ENCODE data around the gene ATP6V0D1.

Gene ATP6V0D1

DNA sequence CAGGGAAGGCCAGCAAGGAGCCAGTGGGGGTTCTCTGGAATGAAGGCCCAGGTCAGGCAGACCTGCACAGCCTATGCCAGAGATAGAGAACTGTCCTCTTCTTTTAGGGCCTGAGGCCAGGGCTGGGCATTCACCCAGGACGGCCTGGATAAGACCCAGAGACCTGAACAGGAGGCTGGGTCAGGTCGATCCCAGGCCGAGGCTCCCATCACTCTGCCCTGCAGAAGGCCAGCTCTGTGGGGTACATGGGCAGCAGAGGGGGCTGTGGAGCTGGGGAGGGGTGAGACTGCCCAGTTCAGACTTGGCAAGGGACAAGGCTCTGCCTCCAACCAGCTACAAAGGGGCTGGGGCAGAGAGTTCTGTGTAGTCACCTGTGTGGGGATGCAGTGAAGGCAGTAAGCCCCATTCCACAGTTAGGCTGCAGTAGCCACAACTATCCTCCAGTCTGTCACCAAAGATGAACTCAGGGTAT, 35.5 kb downstream of the ATP6V0D1 start:
- DNase-seq (ENCODE audit: low spot score), result no peak

DNA sequence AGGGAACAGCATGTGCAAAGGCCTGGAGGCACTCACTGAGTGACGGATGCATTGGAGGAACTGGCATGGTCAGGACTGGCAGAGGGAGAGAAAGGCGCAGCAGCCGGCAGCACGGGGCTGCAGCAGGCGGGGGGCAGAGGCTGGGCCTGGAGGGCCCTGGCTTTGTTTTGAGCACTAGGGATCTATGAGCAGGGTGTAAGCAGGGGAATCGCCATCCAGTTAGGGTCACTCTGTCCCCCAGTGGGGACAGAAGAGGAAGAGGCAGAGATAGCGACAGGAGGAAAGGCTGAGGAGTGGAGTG, 35.9 kb downstream of the ATP6V0D1 start:
- DNase-seq (ENCODE audit: low spot score), result no peak

DNA sequence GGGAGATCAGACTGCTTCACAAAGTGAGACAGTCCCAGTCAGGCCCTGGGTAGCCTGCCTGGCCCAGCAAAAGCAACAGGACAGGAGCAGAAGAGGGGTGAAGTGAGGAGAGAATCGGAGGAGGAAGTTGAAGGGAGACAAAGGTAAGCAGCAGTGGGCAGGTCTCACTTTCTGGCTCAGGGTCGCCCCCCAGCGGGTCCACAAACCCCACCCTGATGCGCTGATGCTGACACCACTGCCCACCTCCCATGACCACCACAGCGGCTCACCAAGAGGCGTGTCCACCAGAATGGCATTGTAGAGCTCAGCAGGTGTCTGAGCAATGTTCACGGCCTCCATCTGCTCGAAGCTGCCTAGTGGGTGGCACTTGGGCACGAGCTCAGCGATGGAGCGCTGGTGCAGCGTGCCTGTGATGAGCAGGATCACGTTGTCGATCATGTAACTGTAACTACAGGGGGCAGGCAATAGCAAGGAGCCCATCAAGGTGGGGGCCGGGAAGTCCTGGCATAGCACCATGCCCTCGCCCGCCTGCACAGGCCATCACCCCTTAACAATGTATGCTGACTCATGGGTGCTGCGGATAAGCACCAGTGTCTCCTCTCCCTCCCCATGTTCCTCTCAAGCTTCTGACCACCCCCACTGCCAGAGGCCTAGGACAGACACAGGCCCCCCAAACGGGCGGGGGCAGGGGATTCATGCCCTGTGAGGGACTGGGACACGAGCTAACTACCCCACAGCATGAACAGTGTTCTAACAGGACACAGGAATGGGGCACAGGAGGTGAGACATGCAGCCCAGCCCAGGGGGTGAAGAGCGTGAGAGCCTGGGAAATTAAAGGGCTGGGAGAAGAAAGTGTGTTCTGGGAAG, 36.5 kb downstream of the ATP6V0D1 start:
- no peak for DNase-seq (ENCODE audit: low spot score)

DNA sequence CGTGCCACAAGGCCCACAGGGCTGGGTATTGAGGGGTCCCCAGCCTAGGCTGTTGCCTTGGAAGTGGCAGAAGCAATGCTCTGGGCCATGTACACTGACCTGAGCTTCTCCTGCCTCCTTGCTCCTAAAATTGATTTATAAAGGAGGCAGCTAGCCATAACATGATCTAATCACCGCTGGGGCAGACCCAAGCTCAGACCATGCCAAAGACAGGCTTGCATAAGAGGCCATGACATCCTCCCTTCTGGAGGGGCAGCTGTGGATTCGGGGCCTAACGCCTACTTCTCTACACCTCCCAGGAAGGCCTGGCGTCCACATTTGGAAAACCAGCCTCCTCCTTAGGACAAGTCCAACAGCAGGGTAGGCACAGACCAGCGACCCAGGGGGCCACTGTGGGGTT, 37.7 kb downstream of the ATP6V0D1 start:
- no peak for DNase-seq (ENCODE audit: low spot score)

DNA sequence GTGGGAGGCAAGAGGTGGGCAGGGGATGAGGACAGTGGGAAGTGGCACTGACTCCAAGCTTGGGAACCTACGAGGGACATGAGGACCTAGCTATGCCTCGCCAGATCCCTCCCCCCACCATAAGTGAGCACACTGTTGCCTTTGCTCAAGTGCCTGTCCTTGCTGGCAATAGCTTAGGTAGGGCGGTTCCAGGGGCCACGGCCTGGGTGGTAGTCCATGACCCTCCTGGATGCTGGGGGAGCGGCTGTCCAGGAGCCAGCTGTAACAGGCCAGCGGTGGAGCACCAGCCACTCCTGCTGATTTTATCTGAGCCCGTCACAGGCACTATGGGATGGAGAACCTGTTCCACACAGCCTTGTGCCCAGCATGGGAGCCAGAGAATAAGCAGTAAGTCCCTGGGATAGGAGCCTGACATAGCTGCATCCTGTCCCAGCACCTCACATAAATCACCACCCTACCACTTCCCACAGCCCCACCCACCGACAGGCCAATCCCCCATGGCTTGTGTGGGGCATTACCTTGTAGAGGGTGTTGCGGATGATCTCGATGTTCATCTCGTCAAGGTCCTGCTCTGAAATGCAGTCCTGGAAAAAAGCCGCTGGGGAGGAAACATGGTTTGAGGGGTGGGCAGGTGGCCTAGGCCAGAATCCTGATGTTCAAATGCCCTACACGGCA, 38.2 kb downstream of the ATP6V0D1 start:
- no peak for DNase-seq (ENCODE audit: low spot score)

DNA sequence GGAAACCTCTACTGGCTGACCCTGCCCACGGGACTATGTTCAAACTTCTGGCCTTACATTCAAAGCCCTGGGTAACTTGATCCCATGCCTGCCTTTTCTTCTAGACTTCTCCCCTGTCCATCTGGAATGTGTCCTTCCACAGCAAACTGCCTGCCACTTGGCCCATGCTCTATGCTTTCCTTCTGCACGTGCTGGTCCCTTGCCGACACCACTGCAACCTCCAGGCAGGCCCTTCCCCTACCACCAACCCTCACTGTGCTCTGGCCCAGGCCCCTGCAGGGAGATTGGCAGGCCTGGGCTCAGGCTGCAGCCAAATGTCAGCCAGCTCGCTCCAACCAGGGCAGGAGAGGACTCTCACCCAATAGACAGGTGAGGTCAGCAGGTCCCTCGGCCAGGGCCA, 39.0 kb downstream of the ATP6V0D1 start:
- DNase-seq (ENCODE audit: low spot score), result no peak

DNA sequence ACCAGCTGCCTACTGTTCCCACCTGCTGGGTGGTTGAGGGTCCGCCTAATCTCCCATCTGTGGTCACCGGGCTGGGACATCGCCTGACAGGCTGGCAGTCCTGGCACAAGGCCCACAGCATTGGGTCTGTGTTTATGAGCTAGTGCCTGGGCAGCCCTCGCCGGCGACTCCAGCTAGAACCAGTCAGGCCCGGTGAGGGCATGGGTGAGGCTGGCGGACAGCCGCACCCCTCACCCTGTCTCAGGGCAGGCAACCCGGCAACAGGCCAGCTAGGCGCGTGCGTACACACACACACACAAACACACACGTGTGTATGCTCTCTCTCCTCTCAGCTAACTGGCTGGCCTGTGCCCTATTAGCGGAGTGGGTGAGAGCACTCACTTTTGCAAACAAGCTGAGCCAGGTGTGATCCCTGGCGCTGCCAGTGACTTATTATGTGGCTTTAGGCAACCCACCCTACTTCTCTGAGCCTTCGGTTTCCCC, 39.6 kb downstream of the ATP6V0D1 start:
- no peak for DNase-seq (ENCODE audit: low spot score)

DNA sequence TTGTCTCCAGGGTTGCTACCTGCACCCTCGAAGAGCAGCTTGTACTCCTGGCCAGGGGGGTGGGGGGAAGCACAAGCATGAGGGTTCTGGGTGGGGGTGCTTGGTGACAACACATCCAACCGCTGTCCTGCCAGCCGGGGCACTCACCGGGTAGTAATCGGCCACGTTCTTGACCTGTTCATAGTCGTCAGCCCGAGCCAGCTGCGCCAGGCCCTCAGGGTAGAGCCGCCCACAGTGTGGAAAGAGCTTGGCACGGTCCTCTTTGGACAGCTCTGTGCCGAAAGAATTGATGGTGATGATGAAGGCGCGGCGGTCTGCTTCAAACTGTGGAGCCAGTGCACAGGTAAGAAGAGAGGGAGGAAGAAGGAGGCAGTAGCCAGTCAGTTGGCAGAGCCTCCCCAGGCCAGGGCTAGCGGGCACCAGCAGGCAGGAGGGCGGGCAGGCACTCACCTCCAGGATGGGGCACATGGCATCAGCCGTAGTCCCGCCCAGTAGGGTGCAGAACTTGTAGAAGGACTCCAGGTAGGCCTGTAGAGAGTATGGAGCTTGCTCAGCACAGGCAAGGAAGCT, 42.0 kb downstream of the ATP6V0D1 start:
- DNase-seq (ENCODE audit: low spot score), result no peak

DNA sequence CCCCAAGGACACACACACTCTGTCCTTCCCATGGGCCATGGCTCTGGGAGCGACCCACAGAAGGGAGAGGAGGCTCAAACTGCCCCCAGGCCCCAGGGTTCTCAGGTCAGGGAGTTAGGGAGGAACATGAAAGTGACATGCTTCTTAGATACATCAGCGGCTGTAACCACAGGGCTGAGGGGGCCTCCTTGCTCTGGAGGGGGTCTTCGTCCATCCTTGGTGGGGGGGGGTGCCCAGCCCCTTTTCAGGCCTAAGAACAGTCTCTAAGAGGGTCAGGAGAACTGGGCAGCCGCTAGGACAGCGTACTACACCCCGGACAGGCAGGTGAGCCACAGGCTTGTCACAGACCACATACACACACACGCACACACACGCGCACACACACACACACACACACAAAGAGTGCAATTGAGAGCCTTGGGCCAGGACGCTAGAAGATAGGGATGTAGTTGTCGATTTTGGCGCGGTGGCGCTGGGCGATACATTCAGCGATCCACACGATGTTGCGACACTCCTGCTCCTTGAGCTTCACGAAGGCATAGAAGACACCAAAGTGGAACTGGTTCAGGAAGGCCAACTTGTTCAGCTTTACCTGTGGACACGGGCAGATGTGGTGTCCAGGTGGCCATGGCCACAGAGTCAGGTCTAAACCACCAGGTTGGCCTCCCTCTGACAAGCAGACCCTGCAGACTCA, 42.7 kb downstream of the ATP6V0D1 start:
- DNase-seq (ENCODE audit: low spot score), result no peak

DNA sequence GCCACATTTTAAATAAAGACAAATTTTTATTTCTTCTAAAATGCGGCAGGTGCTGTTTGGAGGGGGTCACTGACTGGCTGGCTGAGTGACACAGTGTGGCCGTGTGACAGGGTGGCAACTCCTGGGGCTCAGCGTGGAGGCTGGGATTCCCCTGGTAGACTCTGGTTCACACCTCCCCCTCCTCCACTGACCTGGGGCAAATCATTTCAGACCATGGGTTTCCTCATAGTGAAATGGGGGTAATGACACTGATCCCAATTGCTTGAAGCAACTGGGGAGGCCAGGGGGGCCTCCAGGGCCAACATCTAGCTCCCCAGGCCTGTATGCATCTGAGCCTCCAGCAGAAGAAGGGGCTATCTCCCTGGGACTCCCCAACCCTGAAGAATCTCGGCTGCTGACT, 43.4 kb downstream of the ATP6V0D1 start:
- no peak for DNase-seq (ENCODE audit: low spot score)

DNA sequence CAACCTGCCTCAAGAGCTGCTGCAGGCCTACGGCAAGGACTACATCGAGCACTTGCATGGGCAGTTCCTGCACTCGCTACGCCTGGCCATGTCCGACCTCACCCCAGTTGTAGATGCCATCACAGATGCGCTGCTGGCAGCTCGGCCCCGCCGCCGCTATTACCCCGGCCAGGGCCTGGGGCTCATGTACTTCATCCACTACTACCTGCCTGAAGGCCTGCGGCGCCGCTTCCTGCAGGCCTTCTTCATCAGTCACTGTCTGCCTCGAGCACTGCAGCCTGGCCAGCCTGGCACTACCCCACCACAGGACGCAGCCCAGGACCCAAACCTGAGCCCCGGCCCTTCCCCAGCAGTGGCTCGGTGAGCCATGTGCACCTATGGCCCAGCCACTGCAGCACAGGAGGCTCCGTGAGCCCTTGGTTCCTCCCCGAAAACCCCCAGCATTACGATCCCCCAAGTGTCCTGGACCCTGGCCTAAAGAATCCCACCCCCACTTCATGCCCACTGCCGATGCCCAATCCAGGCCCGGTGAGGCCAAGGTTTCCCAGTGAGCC, 44.2 kb downstream of the ATP6V0D1 start:
- DNase-seq (ENCODE audit: low spot score), result no peak

DNA sequence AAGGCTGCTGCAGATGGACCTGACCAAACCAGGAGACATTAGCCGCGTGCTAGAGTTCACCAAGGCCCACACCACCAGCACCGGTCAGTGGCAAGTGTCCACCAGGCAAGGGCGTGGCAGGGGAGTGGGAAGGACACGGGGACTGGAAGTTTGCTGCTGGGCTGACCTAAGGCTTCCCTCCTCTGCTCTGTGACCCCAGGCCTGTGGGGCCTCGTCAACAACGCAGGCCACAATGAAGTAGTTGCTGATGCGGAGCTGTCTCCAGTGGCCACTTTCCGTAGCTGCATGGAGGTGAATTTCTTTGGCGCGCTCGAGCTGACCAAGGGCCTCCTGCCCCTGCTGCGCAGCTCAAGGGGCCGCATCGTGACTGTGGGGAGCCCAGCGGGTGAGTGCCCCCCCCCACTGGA, 45.2 kb downstream of the ATP6V0D1 start:
- DNase-seq (ENCODE audit: low spot score), result no peak

DNA sequence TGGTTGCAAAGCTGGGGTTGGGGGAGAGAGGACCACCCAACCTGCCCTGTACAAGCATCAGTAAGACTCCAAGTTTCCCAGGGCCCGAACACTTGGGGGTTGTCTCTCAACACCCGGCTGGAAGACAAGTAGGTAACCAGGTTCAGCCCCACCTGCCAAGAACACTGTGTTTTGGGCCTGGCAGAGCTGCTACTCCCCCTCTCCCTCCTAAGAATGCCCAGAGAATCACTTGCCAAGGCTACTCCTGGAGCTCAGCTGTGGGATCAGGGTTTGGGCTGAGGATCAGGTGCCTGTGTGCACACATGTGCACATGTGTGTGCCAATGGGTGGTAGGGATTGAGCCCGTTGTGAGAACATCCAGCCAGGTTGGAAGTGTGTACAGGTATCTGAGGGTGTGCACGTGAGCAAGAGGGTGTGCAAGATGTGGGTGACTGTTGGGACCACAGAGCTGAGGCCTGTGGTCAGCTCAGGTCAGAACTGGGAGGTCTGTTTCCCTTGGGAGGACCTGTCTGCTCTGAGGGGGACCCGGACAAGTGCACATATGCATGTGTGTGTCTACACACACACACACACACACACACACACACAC, 47.7 kb downstream of the ATP6V0D1 start:
- no peak for DNase-seq (ENCODE audit: low spot score)

DNA sequence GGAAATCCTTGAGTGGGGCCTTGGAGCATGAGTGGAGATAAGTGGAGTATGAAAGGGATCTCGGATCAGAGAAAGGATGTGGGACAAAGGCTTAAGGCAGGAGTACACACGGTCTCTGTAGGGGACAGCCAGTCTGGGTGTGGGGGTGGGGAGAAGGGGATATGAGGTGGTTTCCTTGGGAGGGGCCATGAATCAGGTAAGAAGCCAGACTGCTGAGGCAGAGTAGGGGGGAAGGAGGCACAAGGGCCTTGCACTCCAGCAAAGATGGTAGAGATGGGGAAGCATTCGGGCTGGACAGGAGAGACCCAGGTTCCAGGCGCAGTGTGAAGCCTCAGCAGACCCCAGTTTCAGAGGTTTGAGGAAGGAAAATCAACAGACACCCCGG, 48.5 kb downstream of the ATP6V0D1 start:
- DNase-seq (ENCODE audit: low spot score), result no peak

DNA sequence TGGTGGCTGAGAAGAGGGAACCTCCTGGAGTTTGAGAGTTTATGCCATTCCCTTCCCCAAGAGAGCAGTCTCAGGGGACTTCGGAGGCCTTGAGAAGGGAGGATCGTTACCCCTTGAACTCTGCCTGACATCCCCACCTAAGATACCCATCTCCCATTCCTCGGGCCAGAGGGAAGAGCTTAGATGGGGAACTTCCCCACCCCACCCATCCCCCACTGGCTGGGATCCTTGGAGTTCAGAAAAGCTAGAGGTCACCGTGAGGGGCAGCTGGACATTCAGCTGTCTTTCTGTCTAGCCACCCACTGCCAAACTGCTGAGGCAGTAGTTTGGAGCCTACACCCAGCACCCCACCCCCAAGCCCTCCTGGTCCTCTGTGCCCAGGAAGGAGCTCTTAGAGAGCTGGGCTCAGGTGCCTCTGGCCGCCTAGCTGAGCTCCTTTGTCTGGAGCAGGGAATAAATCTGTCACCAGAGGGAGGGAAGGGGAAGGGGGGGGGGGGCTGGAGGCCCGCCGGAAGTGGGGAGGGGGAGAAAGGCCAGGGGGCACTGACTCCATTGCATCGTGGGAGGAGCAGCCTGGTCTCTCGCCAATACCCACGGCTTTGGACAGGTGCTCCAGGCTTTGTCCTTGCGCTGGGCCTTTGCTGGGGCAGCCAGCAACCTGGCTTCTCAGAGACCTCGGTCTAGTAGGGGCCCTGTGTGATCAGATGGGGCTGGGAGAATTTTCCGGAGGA, 49.0 kb downstream of the ATP6V0D1 start:
- DNase-seq (ENCODE audit: low spot score), result no peak

DNA sequence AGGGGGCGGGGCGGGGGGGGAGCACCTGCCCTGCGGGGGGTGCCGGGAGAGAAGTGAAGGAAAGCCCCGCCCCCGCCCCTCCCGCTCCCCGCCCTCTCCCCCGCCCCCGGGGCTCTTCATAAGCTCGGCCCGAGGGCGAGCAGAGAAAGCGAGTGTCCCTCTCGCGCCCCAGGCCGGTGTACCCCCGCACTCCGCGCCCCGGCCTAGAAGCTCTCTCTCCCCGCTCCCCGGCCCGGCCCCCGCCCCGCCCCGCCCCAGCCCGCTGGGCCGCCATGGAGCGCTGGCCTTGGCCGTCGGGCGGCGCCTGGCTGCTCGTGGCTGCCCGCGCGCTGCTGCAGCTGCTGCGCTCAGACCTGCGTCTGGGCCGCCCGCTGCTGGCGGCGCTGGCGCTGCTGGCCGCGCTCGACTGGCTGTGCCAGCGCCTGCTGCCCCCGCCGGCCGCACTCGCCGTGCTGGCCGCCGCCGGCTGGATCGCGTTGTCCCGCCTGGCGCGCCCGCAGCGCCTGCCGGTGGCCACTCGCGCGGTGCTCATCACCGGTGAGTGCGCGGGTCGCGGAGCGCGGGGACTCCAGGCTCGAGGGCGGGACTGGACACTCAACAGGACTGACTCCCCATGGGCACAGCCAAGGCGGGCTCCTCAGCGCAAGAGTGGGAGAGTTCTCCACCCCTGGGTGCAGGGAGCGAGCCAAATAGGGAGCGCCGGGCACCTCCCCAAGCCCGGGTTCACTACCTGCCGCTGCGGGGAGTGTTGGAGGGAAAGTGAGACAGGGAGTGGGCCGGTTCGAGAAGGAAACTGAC, 49.8 kb downstream of the ATP6V0D1 start, which contains the start of gene HSD11B2:
HSD11B2 (plus strand) TSS at position 145 of the 798 bp plus-strand sequence; CDS start at position 273, 128 bp downstream.
- peak; percentile 46 for DNase-seq (ENCODE audit: low spot score)

DNA sequence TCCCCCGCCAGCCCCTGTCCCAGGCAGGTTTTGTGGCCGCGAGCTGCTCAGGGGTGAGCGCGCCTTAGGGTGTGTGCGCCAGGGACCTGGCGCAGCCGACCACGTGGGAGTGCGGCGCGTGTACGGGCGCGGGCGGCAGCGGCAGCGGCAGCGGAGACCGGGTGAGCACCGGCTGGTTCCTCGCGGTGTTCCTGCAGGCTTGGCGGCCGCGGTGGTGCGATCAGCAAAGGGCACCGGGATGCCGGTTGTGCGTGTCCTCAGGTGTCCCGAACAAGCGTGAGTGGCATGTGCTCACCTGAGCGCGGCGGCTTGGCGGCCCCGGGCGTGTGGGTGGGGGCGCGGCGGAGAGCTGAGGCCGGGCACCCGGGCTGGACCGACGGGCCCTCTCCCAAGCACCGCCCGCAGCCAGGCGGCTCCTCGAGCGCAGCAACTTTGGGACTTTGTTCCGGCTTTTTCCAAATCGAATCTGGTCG, 50.4 kb downstream of the ATP6V0D1 start:
- DNase-seq (ENCODE audit: low spot score), result peak; percentile 47

DNA sequence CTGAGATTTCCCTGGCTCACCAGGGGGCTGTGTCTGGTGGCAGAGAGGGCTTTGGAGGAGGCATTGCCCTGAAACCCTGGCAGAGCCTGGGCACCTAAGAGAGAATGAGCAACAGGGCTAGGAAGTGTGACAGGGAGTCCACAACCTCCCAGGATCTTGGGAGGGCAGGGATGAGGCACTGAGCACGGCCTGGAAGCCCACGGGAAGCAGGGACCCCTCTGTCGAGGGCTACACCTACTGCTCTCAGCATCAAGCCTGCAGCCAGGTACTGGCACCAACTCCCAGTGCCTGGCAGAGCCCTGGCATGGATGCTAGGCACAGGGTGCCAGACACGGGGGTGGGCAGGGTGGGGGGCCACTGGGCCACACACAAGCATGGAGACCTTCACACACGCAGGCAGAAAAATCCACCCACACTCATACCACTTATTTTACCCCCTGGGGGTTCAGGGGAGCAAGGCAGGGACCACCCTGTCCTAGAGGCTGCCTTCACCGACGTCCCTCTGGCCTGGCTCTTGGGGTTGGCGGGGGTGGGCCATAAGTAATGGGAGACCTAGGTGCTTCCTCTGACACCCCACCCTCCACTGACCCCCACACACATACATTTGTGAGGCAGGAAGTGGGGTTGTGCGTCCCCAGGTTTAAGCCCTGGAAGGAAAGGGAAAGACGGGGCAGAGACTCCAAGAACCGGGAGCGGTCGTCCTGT, 51.0 kb downstream of the ATP6V0D1 start:
- no peak for DNase-seq (ENCODE audit: low spot score)

DNA sequence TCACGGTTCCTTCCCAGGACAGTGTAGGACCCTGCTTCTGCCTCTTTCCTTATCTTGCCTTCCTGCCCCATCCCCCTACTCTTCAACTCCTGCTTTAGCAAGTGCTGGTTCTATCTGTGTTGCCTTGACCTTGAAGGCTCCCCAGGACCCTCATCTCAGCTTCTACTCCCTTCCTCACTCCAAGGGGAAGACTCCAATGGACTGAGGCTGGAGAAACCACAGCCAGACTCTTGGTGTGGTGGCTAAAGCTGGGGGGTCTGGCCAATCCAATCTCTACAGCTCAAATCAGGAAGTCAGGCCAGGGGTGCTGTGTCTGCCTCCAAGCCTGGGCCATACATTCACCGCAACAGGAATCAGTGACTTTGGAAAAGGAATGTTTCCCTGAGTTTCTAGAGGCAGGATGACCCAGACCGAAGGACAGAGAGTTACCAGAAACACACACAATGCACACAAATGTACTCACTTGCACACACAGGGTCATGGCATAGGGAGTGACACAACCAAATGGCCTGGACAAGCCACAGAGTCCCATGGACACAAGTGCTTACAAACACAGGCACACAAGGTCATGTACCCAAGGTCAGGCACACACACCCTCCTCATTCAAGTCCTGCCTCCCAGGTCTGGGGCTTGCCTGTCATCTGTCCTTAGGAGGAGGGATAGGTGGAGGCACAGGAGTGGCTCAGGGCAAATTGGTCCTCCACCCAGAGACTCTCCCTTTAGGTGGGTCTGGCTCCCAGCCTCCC, 51.7 kb downstream of the ATP6V0D1 start:
- DNase-seq (ENCODE audit: low spot score), result no peak
